Keratinocyte (primary cell): ENCODE measurements around the gene MGMT.

Experiments
- EZH2 ChIP-seq: IDR thresholded peaks from one replicate; pipeline ENCODE4 v1.6.1; 2012; ENCODE audit warnings: inconsistent platforms, mild to moderate bottlenecking, low read length, moderate library complexity
- TF ChIP-seq, protein P1 (sequence below), 3 experiments: IDR thresholded peaks in 1 of 3; conservative IDR thresholded peaks in 1 of 3; optimal IDR thresholded peaks in 1 of 3; 2 replicates in 2 of 3; 3 replicates in 1 of 3; pipeline versions ENCODE3 to v1.5.1; 2011; ENCODE audit warnings: low read length in 3 of 3, mild to moderate bottlenecking in 3 of 3, moderate library complexity in 2 of 3, control low read depth in 1 of 3, inconsistent platforms in 1 of 3; ENCODE audit not compliant: insufficient read depth in 2 of 3; ENCODE audit errors: extremely low read depth in 1 of 3

DNA sequence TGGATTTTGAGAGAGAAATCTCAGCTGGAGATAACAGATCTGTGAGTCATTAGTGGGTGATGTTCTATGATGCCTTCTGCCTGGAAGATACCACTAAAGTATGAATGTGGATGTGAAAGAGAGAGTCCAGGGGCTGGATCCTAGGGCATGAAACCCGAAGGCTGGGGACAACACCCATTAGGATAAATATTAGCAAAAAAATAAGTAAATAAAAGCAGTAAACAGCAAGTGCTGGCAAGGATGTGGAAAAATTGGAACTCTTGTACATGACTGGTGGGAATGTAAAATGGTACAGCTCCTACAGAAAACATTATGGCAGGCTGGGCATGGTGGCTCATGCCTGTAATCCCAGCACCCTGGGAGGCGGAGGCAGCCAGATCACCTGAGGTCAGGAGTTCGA lies 16.6 kb upstream of the MGMT start:
- TF ChIP-seq, protein P1, sequence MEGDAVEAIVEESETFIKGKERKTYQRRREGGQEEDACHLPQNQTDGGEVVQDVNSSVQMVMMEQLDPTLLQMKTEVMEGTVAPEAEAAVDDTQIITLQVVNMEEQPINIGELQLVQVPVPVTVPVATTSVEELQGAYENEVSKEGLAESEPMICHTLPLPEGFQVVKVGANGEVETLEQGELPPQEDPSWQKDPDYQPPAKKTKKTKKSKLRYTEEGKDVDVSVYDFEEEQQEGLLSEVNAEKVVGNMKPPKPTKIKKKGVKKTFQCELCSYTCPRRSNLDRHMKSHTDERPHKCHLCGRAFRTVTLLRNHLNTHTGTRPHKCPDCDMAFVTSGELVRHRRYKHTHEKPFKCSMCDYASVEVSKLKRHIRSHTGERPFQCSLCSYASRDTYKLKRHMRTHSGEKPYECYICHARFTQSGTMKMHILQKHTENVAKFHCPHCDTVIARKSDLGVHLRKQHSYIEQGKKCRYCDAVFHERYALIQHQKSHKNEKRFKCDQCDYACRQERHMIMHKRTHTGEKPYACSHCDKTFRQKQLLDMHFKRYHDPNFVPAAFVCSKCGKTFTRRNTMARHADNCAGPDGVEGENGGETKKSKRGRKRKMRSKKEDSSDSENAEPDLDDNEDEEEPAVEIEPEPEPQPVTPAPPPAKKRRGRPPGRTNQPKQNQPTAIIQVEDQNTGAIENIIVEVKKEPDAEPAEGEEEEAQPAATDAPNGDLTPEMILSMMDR (optimal IDR thresholded peaks at IDR 0.05 in 1 of 3, IDR thresholded peaks at IDR 0.05 in 1 of 3, conservative IDR thresholded peaks at IDR 0.05 in 1 of 3; ENCODE audit: extremely low read depth in 1 of 3, insufficient read depth in 2 of 3, low read length in 3 of 3) = no peak
- no peak for TF ChIP-seq EZH2
